B cell (primary cell): Measurements from ENCODE around the gene MYO10. TPM values are rescaled to one million over a fixed set of nuclear protein-coding genes. Genes with fewer than 3 reads are reported as not detected.

ENCODE experiments used
- ATAC-seq: fragments of 200-7000 bp; cut with Tn5 transposase; one replicate; pipeline ENCODE4 v1.10.0; 2021; ENCODE audit warnings: low read depth, mild to moderate bottlenecking, moderate number of reproducible peaks, moderate library complexity
- CTCF ChIA-PET: fragments of 350-600 bp; sonication (Branson Sonifier 250); formaldehyde crosslinking; loops from one replicate; lab custom pipeline; 2021; ENCODE audit warnings: antibody characterized with exemption, inconsistent platforms; lab: Charles Lee
- POLR2A ChIA-PET: fragments of 350-600 bp; sonication (Branson Sonifier 250); formaldehyde crosslinking; loops from one replicate; lab custom pipeline; 2021; ENCODE audit warnings: antibody characterized with exemption; lab: Charles Lee
- DNase-seq: peaks from one replicate; pipeline ENCODE4 v3.0.0; 2013
- H2AFZ ChIP-seq: 2 replicates; pipeline ENCODE4 v1.6.1; 2012; ENCODE audit warnings: mild to moderate bottlenecking, low read depth, low read length; ENCODE audit not compliant: insufficient read depth, poor library complexity, severe bottlenecking
- H3K27ac ChIP-seq, 2 donors: 1 replicate in 1 of 2; 2 replicates in 1 of 2; pipeline ENCODE4 v1.5.1; 2012 to 2013; ENCODE audit warnings: low read length in 2 of 2, mild to moderate bottlenecking in 2 of 2, moderate library complexity in 1 of 2
- H3K27me3 ChIP-seq, 4 experiments: fragments of 200-600 bp in 1 of 4; sonication (generic) in 1 of 4; replicated peaks in 1 of 4; 1 replicate in 2 of 4; 2 replicates in 2 of 4; pipeline versions ENCODE4 v1.6.1 to v1.7.0; 2013 to 2016; ENCODE audit warnings: low read length in 3 of 4, mild to moderate bottlenecking in 2 of 4, mixed read lengths in 1 of 4, moderate library complexity in 1 of 4; ENCODE audit not compliant: insufficient read depth in 4 of 4, control insufficient read depth in 3 of 4; ENCODE audit errors: control extremely low read depth in 1 of 4
- H3K36me3 ChIP-seq, 2 experiments: replicated peaks in 1 of 2; 1 replicate in 1 of 2; 2 replicates in 1 of 2; pipeline versions ENCODE4 v1.6.1 to v1.7.1; 2013; ENCODE audit warnings: low read length in 1 of 2; ENCODE audit not compliant: insufficient read depth in 2 of 2, control insufficient read depth in 1 of 2; ENCODE audit errors: control extremely low read depth in 1 of 2, extremely low read depth in 1 of 2
- H3K4me1 ChIP-seq, 2 donors: fragments of 200-600 bp in 1 of 2; sonication (generic) in 1 of 2; 1 replicate in 1 of 2; 2 replicates in 1 of 2; pipeline versions ENCODE4 v1.5.1 to v1.6.1; 2013 to 2017; ENCODE audit warnings: low read length in 2 of 2; ENCODE audit not compliant: control insufficient read depth in 2 of 2, insufficient read depth in 2 of 2
- H3K4me2 ChIP-seq: replicated peaks from 2 replicates; pipeline ENCODE3; 2012; ENCODE audit warnings: mild to moderate bottlenecking, low read depth, low read length; ENCODE audit not compliant: poor library complexity, severe bottlenecking
- H3K4me3 ChIP-seq, 5 experiments: fragments of 200-600 bp in 1 of 5; sonication (generic) in 1 of 5; 1 replicate in 3 of 5; 2 replicates in 2 of 5; pipeline versions ENCODE4 v1.5.1 to v1.7.0; 2011 to 2016; ENCODE audit warnings: low read length in 4 of 5, mild to moderate bottlenecking in 4 of 5, low read depth in 2 of 5, control low read depth in 1 of 5, moderate library complexity in 1 of 5; ENCODE audit not compliant: insufficient read depth in 1 of 5; ENCODE audit errors: control extremely low read depth in 1 of 5, extremely low read depth in 1 of 5
- H3K79me2 ChIP-seq: fragments of 200-600 bp; sonication (generic); one replicate; pipeline ENCODE4 v1.6.0; 2016; ENCODE audit warnings: low read length; ENCODE audit not compliant: control insufficient read depth, insufficient read depth
- H3K9ac ChIP-seq: fragments of 200-600 bp; sonication (generic); 2 replicates; pipeline ENCODE4 v1.6.1; 2017; ENCODE audit warnings: mild to moderate bottlenecking, low read length, moderate library complexity
- H3K9me3 ChIP-seq, 3 donors: one replicate each; pipeline versions ENCODE4 v1.6.1 to v1.7.1; 2013; ENCODE audit warnings: low read length in 2 of 3; ENCODE audit not compliant: control insufficient read depth in 2 of 3, insufficient read depth in 1 of 3; ENCODE audit errors: control extremely low read depth in 1 of 3
- H4K20me1 ChIP-seq: 2 replicates; pipeline ENCODE4 v1.6.0; 2012; ENCODE audit warnings: mild to moderate bottlenecking, low read length; ENCODE audit not compliant: insufficient read depth, control insufficient read depth, poor library complexity, severe bottlenecking
- H3K27ac Mint-ChIP-seq: one replicate; pipeline ENCODE4 v1.8.0; 2021; ENCODE audit warnings: mixed read lengths
- H3K27me3 Mint-ChIP-seq: one replicate; pipeline ENCODE4 v1.8.0; 2021; ENCODE audit warnings: mixed read lengths
- H3K4me1 Mint-ChIP-seq: one replicate; pipeline ENCODE4 v1.8.0; 2021; ENCODE audit warnings: mixed read lengths
- H3K4me3 Mint-ChIP-seq: one replicate; pipeline ENCODE4 v1.8.0; 2021; ENCODE audit warnings: mixed read lengths
- H3K9me3 Mint-ChIP-seq: one replicate; pipeline ENCODE4 v1.8.0; 2022; ENCODE audit warnings: mixed read lengths; ENCODE audit not compliant: insufficient read depth
- EZH2 ChIP-seq: IDR thresholded peaks from 2 replicates; pipeline ENCODE4 v1.6.1; 2012; ENCODE audit warnings: borderline replicate concordance, low read depth, mild to moderate bottlenecking, moderate library complexity, low read length; ENCODE audit not compliant: insufficient read depth, poor library complexity, severe bottlenecking
- WGBS: methylation state at CpG from one replicate; pipeline ENCODE4 v1.1.5; 2013; ENCODE audit warnings: missing lambda C conversion rate; ENCODE audit not compliant: insufficient coverage; 5-methylcytosine and 5-hydroxymethylcytosine counted together
- intact Hi-C: fragments of 100-400 bp; cut with micrococcal nuclease; formaldehyde crosslinking; loops from one replicate; pipeline ENCODE4 v1.10.0; 2022
- polyA plus RNA-seq: library from polyadenylated mRNA; depleted of rRNA; stranded (reverse); fragments of >200 nt; gene quantifications from 2 replicates; pipeline ENCODE4 v1.2.3, GENCODE V29; 2012
- total RNA-seq, 2 donors: library from RNA; stranded (reverse); fragments of 120-200 nt in 1 of 2; gene quantifications; 1 replicate in 1 of 2; 2 replicates in 1 of 2; pipeline versions ENCODE4 v1.2.3 to v1.2.4, GENCODE V29; 2013 to 2022
- TF ChIP-seq, protein P1 (sequence below): fragments of 200-600 bp; IDR thresholded peaks from one replicate; pipeline ENCODE4 v1.8.0; 2022; ENCODE audit warnings: antibody characterized with exemption, mild to moderate bottlenecking

MYO10 gene
- total and polyA plus RNA-seq, 2 donors (not counting 1 experiment from before 2014, with no cell fraction given): 0.10 TPM; not detected in 1

- WGBS: 92% methylated on average over 4 of the region's 4 CpGs
- TF ChIP-seq, protein P1, sequence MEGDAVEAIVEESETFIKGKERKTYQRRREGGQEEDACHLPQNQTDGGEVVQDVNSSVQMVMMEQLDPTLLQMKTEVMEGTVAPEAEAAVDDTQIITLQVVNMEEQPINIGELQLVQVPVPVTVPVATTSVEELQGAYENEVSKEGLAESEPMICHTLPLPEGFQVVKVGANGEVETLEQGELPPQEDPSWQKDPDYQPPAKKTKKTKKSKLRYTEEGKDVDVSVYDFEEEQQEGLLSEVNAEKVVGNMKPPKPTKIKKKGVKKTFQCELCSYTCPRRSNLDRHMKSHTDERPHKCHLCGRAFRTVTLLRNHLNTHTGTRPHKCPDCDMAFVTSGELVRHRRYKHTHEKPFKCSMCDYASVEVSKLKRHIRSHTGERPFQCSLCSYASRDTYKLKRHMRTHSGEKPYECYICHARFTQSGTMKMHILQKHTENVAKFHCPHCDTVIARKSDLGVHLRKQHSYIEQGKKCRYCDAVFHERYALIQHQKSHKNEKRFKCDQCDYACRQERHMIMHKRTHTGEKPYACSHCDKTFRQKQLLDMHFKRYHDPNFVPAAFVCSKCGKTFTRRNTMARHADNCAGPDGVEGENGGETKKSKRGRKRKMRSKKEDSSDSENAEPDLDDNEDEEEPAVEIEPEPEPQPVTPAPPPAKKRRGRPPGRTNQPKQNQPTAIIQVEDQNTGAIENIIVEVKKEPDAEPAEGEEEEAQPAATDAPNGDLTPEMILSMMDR: no peak
- no peak for TF ChIP-seq EZH2
- Histone ChIP-seq H3K9ac (no peak overlapping the region), H3K4me3 (no peak overlapping the region), H3K9me3 (peaks cover 0 to 17% (median 6%) of the 10 kb centered on the region in 3 donors), H3K4me2 (no peak overlapping the region), H3K27ac (no peak overlapping the region), H3K27me3 (no peaks in the 10 kb centered on the region), H4K20me1 (no peaks in the 10 kb centered on the region), H3K79me2 (no peaks in the 10 kb centered on the region), H3K4me1 (no peaks in the 10 kb centered on the region), H3K36me3 (no peaks in the 10 kb centered on the region), H2AFZ (no peak overlapping the region)
- H3K4me3 Mint-ChIP-seq: no peak overlapping the region
- no peak for ATAC-seq
- intact Hi-C loops: no loop called here
- no peaks in the 10 kb centered on the region for H3K4me1 Mint-ChIP-seq
- no peak for DNase-seq
- ChIA-PET POLR2A (no interaction called here), CTCF (interaction anchor here (1.4 kb wide), 1 partner anchor 66 kb away, joined by 3 read pairs; no protein-coding TSS in a partner anchor)
- H3K9me3 Mint-ChIP-seq: no peaks in the 10 kb centered on the region
- H3K27me3 Mint-ChIP-seq: no peaks in the 10 kb centered on the region
- H3K27ac Mint-ChIP-seq: no peak overlapping the region
Measured at GRCh38 chr5:16857635-16858034, 78.5 kb downstream of the MYO10 start.

DNA sequence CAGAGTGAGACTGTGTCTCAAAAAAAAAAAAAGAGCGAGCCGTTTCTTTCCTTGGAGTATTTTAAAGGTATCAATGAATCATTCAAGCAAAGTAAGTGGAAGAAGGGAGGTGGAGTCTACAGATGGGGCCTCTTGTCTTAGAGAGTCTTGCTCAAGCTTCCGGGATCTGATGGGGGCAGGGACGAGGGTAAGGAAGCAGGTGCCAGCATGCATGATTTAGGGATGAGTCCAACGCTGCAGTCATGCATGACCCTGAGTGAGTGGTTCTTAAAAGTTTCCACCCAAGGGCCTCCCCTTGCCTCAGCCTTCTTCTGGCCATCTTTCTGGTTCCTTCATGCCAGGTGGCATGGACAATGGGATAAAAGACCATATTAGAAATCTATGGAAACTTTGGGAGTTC lies 79.6 kb downstream of the MYO10 start:
- H3K9me3 ChIP-seq: peaks cover 0 to 17% (median 6%) of the 10 kb centered on the region in 3 donors
- no peaks in the 10 kb centered on the region for H3K79me2 ChIP-seq
- no peaks in the 10 kb centered on the region for H3K4me1 ChIP-seq
- H3K4me2 ChIP-seq: no peak overlapping the region
- intact Hi-C loops: no loop called here
- Mint-ChIP-seq H3K9me3 (no peaks in the 10 kb centered on the region), H3K4me1 (no peaks in the 10 kb centered on the region), H3K27me3 (no peaks in the 10 kb centered on the region), H3K4me3 (no peak overlapping the region), H3K27ac (no peak overlapping the region)
- no peaks in the 10 kb centered on the region for H3K27me3 ChIP-seq
- no peak overlapping the region for H3K27ac ChIP-seq
- TF ChIP-seq, protein P1: no peak
- no peak for TF ChIP-seq EZH2
- no peak for DNase-seq
- H3K36me3 ChIP-seq: no peaks in the 10 kb centered on the region
- ChIA-PET CTCF (no interaction called here), POLR2A (no interaction called here)
- no peak overlapping the region for H2AFZ ChIP-seq
- 79% methylated on average over 5 of the region's 5 CpGs for WGBS
- H4K20me1 ChIP-seq: no peaks in the 10 kb centered on the region
- H3K9ac ChIP-seq: no peak overlapping the region
- no peak overlapping the region for H3K4me3 ChIP-seq
- no peak for ATAC-seq
